ENCODE data around the gene CSMD2. TPM values are rescaled to one million over a fixed set of nuclear protein-coding genes. Genes with fewer than 3 reads are reported as not detected.
A peak's percentile ranks its signal among the peaks of the same experiment; 100 is the strongest.

CSMD2 gene
- total RNA-seq, 6 donors from 2014 or later = 0.39 to 1.0 (median 0.52) TPM

- no peak for DNase-seq
These were observed 527.1 kb downstream of the CSMD2 start for GRCh38 chr1:33637846-33638440.

GRCh38 chr1:33636209-33636608, 528.8 kb downstream of the CSMD2 start:
- Histone ChIP-seq H3K36me3 (no peaks in the 10 kb centered on the region), H3K4me3 (no peak overlapping the region), H3K9me3 (no peaks in the 10 kb centered on the region), H3K4me1 (peaks cover 0 to 7% (median 1%) of the 10 kb centered on the region in 4 donors), H3K27ac (no peak overlapping the region), H3K27me3 (no peaks in the 10 kb centered on the region)
- no peak for TF ChIP-seq EP300 (IDR thresholded peaks at IDR 0.05)
- TF ChIP-seq POLR2AphosphoS5 (IDR thresholded peaks at IDR 0.05) = no peak
- TF ChIP-seq CTCF (IDR thresholded peaks at IDR 0.05) = no peak
- no peak for TF ChIP-seq POLR2A (IDR thresholded peaks at IDR 0.05)
- 92 to 94% methylated on average over 7 to 14 of the region's 14 CpGs for WGBS, 2 donors
- DNase-seq (peak in 1 of 2 donors; percentile 20), ATAC-seq (ENCODE audit: low FRiP score in 2 of 2) (no peak)

More at GRCh38 chr1:33637846-33638440, 527.1 kb downstream of the CSMD2 start:
- H3K27ac ChIP-seq = no peak overlapping the region
- H3K9me3 ChIP-seq = no peaks in the 10 kb centered on the region
- H3K27me3 ChIP-seq = no peaks in the 10 kb centered on the region
- no peaks in the 10 kb centered on the region for H3K36me3 ChIP-seq
- peaks cover 0 to 6% (median 1%) of the 10 kb centered on the region in 4 donors for H3K4me1 ChIP-seq
- ATAC-seq (ENCODE audit: low FRiP score in 2 of 2) = no peak
- TF ChIP-seq EP300 (IDR thresholded peaks at IDR 0.05) (no peak), CTCF (IDR thresholded peaks at IDR 0.05) (no peak), POLR2A (IDR thresholded peaks at IDR 0.05) (no peak), POLR2AphosphoS5 (IDR thresholded peaks at IDR 0.05) (no peak)
- WGBS, 2 donors = 89 to 90% methylated on average over 7 of the region's 7 CpGs
- no peak overlapping the region for H3K4me3 ChIP-seq

- DNase-seq (peak in 1 of 2 donors; percentile 28), ATAC-seq (ENCODE audit: low FRiP score in 2 of 2) (no peak)
- Histone ChIP-seq H3K9me3 (no peaks in the 10 kb centered on the region), H3K4me1 (peaks cover 0 to 7% (median 1%) of the 10 kb centered on the region in 4 donors), H3K27me3 (no peaks in the 10 kb centered on the region), H3K4me3 (no peak overlapping the region), H3K36me3 (no peaks in the 10 kb centered on the region), H3K27ac (no peak overlapping the region)
- WGBS, 2 donors = 77 to 83% methylated on average over 2 to 5 of the region's 7 CpGs
- no peak for TF ChIP-seq CTCF (IDR thresholded peaks at IDR 0.05)
- no peak for TF ChIP-seq POLR2A (IDR thresholded peaks at IDR 0.05)
- no peak for TF ChIP-seq POLR2AphosphoS5 (IDR thresholded peaks at IDR 0.05)
- no peak for TF ChIP-seq EP300 (IDR thresholded peaks at IDR 0.05)
These were observed 529.6 kb downstream of the CSMD2 start for GRCh38 chr1:33635336-33636012.

GRCh38 chr1:33634806-33635205, 530.2 kb downstream of the CSMD2 start:
- ATAC-seq (ENCODE audit: low FRiP score in 2 of 2) (peak in 1 of 2 donors; percentile 65), DNase-seq (peak in 1 of 2 donors; percentile 32)
- 13 to 21% methylated on average over 9 of the region's 9 CpGs for WGBS, 2 donors
- Histone ChIP-seq H3K4me3 (no peak overlapping the region), H3K27me3 (no peaks in the 10 kb centered on the region), H3K4me1 (peaks cover 0 to 7% (median 1%) of the 10 kb centered on the region in 4 donors), H3K9me3 (no peaks in the 10 kb centered on the region), H3K36me3 (no peaks in the 10 kb centered on the region), H3K27ac (no peak overlapping the region)
- no peak for TF ChIP-seq POLR2AphosphoS5 (IDR thresholded peaks at IDR 0.05)
- peak; percentile 33 to 72 (median 51) for TF ChIP-seq CTCF (IDR thresholded peaks at IDR 0.05)

All from upper lobe of left lung (tissue), 6 donors.